Measurements from ENCODE around the gene IL20RA. TPM values are rescaled to one million over a fixed set of nuclear protein-coding genes. Genes with fewer than 3 reads are reported as not detected.

IL20RA gene, protein sequence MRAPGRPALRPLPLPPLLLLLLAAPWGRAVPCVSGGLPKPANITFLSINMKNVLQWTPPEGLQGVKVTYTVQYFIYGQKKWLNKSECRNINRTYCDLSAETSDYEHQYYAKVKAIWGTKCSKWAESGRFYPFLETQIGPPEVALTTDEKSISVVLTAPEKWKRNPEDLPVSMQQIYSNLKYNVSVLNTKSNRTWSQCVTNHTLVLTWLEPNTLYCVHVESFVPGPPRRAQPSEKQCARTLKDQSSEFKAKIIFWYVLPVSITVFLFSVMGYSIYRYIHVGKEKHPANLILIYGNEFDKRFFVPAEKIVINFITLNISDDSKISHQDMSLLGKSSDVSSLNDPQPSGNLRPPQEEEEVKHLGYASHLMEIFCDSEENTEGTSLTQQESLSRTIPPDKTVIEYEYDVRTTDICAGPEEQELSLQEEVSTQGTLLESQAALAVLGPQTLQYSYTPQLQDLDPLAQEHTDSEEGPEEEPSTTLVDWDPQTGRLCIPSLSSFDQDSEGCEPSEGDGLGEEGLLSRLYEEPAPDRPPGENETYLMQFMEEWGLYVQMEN
- total RNA-seq = 1 to 10 TPM in 3 of 4 donors, under 1 TPM in 1; 0.88 to 6.4 (median 4.3) TPM

DNA sequence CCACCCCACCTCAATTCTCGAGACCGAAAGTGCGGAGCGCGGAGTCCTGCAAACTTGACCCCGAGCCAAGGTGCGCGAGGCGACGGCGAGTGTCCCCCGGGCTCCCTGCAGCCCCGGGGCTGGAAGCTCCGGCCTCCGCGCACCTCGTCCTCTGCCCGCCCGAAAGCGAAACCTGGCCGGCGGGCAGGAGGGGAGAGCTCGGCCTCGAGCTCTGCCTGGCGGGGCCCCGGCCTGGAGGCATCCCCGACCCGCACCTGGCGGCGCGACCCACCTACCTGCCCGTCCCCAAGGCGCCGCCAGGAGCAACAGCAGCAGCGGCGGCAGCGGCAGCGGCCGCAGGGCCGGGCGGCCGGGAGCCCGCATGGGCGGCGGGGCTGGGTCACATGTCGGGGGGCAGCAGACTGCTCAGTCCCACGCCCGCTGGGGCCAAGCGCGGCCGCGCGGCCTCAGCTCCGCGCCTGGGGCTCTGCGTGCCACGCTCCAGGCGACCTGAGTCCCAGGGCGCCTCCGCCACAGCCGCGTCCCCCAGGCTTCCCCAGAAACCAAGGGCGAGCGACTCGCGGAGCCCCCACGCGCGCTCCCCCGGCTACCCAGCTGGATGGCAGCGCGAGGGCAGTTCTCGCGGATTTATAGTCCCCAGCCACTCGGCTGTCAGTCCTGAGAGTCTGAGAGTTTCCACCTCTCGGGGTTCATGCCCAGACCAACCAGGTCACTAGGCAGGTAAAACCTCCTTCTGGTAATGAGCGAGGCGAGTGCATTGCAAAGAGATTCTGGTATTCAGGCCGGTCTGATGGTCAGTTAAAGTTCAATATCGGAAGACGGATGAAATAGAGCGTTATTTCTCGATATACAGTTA is at the start of gene IL20RA:
Gene IL20RA, minus strand, starts transcription at position 600 of the 856 bp plus-strand sequence. Its CDS starts 237 bp downstream, at position 363.
- Histone ChIP-seq H3K36me3 (no peaks in the 10 kb centered on the region), H3K27ac (peak within 1 kb of the TSS; percentile 59 to 79), H3K4me1 (no peaks in the 10 kb centered on the region), H3K9me3 (no peaks in the 10 kb centered on the region), H3K27me3 (no peaks in the 10 kb centered on the region), H3K4me3 (peak within 1 kb of the TSS; percentile 46 to 93)
- peak in 1 of 2 donors; percentile 13 for TF ChIP-seq POLR2A (IDR thresholded peaks at IDR 0.05)
- TF ChIP-seq, protein P1, sequence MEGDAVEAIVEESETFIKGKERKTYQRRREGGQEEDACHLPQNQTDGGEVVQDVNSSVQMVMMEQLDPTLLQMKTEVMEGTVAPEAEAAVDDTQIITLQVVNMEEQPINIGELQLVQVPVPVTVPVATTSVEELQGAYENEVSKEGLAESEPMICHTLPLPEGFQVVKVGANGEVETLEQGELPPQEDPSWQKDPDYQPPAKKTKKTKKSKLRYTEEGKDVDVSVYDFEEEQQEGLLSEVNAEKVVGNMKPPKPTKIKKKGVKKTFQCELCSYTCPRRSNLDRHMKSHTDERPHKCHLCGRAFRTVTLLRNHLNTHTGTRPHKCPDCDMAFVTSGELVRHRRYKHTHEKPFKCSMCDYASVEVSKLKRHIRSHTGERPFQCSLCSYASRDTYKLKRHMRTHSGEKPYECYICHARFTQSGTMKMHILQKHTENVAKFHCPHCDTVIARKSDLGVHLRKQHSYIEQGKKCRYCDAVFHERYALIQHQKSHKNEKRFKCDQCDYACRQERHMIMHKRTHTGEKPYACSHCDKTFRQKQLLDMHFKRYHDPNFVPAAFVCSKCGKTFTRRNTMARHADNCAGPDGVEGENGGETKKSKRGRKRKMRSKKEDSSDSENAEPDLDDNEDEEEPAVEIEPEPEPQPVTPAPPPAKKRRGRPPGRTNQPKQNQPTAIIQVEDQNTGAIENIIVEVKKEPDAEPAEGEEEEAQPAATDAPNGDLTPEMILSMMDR (IDR thresholded peaks at IDR 0.05) = peak in 1 of 4 experiments; percentile 22
- DNase-seq = peak; percentile 33 to 43
- intact Hi-C loops (cut with DNase I; ENCODE audit: low total_unique reads) = no loop called here

DNA sequence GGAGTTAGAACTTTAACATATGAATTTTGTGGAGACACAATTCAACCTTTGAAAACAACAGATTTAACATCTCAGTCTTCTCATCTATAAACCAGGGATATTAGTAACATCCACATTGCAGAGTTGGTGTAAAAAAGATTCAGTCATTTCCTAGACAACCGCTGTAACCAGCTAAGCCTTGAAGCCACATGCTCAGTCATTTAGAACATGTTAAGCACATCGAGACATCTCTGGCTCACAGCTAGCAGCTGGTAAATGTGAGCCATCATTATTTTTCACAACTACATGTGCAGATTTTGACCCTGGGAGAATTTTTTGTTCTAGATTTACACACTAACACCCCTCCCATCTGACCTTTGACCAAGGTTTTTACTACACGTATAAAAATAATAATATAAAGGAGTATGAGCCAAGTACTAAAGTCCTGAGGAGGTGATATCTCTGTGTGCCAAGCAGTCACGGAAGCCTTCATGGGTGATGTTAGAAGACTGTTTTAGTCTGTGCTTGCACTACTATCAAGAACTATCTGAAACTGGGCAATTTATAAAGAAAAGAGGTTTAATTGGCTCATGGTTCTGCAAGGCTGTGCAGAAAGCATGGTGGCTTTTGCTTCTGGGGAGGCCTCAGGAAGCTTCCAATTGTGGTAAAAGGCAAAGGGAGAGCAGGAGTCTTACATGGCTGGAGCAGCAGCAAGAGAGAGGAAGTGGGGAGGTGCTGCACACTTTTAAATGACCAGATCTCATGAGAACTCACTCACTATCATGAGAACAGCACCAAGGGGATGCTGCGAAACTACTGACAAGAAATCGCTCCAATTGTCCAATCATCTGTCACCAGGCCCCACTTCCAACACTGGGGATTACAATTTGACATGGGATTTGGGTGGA is 48.7 kb upstream of the IL20RA start:
- H3K4me3 ChIP-seq = no peak overlapping the region
- no peaks in the 10 kb centered on the region for H3K27me3 ChIP-seq
- H3K9me3 ChIP-seq = no peaks in the 10 kb centered on the region
- intact Hi-C loops (cut with DNase I; ENCODE audit: low total_unique reads) = loop anchor here (5.0 kb wide), 1 partner anchor 219 kb away; no protein-coding TSS in a partner anchor
- TF ChIP-seq, protein P1 (IDR thresholded peaks at IDR 0.05) = no peak
- TF ChIP-seq POLR2A (IDR thresholded peaks at IDR 0.05) = no peak
- H3K4me1 ChIP-seq = no peaks in the 10 kb centered on the region
- no peak overlapping the region for H3K27ac ChIP-seq
- DNase-seq = no peak
- H3K36me3 ChIP-seq = no peaks in the 10 kb centered on the region

DNA sequence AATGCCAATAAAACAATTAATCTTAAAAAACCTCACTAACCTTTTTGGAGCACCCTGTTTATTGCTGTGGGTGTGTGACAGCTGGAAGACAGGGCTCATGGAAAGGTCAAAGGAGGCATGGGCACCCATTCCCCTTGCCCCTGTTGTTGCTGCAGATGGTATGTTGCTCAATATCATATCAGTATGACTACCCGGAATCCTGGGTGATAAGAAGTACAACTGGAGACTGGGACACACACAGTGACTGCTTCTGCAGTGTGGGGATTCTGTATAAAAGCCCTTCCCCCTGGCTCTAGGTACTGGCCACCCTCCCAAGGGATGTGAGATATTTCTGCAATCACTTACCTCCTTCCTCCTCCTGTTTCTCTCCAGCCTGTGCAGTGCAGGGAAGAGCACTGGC is 47.3 kb upstream of the IL20RA start:
- Histone ChIP-seq H3K4me3 (no peak overlapping the region), H3K9me3 (no peaks in the 10 kb centered on the region), H3K27me3 (no peaks in the 10 kb centered on the region), H3K36me3 (no peaks in the 10 kb centered on the region), H3K4me1 (no peaks in the 10 kb centered on the region), H3K27ac (no peak overlapping the region)
- TF ChIP-seq POLR2A (IDR thresholded peaks at IDR 0.05) = no peak
- TF ChIP-seq, protein P1 (IDR thresholded peaks at IDR 0.05) = no peak
- intact Hi-C loops (cut with DNase I; ENCODE audit: low total_unique reads) = loop anchor here (5.0 kb wide), 1 partner anchor 220 kb away; no protein-coding TSS in a partner anchor
- DNase-seq = no peak

DNA sequence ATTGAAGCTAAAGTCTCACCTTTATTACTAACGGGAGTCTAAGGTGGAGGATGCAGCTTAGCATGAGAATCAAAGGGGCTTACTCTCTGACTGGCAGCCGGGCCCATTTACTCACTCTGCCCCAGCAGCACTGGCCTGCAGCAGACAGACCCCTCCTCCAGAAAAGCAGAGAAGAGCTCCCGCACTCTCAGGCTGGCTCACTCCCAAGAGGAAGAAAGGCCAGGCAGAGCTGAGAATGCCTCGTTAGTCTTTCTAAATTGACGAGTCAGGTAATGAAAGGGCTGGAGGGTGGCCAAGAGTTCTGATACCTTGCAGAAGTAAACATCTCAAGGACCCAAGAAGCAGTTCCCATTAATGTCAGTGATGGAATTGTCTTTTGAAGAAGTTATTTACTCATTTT is 44.5 kb upstream of the IL20RA start:
- H3K27ac ChIP-seq = no peak overlapping the region
- intact Hi-C loops (cut with DNase I; ENCODE audit: low total_unique reads) = no loop called here
- no peak for TF ChIP-seq POLR2A (IDR thresholded peaks at IDR 0.05)
- TF ChIP-seq, protein P1 (IDR thresholded peaks at IDR 0.05) = no peak
- H3K9me3 ChIP-seq = no peaks in the 10 kb centered on the region
- no peaks in the 10 kb centered on the region for H3K36me3 ChIP-seq
- H3K27me3 ChIP-seq = no peaks in the 10 kb centered on the region
- no peak for DNase-seq
- no peaks in the 10 kb centered on the region for H3K4me1 ChIP-seq
- no peak overlapping the region for H3K4me3 ChIP-seq
